LNCaP clone FGC (cell line): ENCODE measurements around the gene AIFM3.
"Not testable (repeated sequence)": the region's sequence is repeated elsewhere in the genome, so short reads cannot be mapped to it uniquely, and the experiment has no call there.

Experiments used
- DNase-seq: peaks from one replicate; pipeline ENCODE4 v3.0.0-alpha.2; 2011; ENCODE audit warnings: low read depth
- H3K4me3 ChIP-seq: 2 replicates; pipeline ENCODE4 v1.5.1; 2011; ENCODE audit warnings: mild to moderate bottlenecking, low read depth, low read length, control low read depth
- TF ChIP-seq, protein P1 (sequence below): IDR thresholded peaks from 2 replicates; pipeline ENCODE4 v1.5.1; 2012; ENCODE audit warnings: mild to moderate bottlenecking; ENCODE audit not compliant: control insufficient read depth, insufficient read depth; ENCODE audit errors: extremely low read depth

The AIFM3 gene

GRCh38 chr22:20937031-20937793 is 29.8 kb upstream of the AIFM3 start:
- DNase-seq: peak; percentile 60
- H3K4me3 ChIP-seq: no peak overlapping the region
- TF ChIP-seq, protein P1, sequence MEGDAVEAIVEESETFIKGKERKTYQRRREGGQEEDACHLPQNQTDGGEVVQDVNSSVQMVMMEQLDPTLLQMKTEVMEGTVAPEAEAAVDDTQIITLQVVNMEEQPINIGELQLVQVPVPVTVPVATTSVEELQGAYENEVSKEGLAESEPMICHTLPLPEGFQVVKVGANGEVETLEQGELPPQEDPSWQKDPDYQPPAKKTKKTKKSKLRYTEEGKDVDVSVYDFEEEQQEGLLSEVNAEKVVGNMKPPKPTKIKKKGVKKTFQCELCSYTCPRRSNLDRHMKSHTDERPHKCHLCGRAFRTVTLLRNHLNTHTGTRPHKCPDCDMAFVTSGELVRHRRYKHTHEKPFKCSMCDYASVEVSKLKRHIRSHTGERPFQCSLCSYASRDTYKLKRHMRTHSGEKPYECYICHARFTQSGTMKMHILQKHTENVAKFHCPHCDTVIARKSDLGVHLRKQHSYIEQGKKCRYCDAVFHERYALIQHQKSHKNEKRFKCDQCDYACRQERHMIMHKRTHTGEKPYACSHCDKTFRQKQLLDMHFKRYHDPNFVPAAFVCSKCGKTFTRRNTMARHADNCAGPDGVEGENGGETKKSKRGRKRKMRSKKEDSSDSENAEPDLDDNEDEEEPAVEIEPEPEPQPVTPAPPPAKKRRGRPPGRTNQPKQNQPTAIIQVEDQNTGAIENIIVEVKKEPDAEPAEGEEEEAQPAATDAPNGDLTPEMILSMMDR: no peak

GRCh38 chr22:20937794-20938671 is 29.0 kb upstream of the AIFM3 start:
- no peak overlapping the region for H3K4me3 ChIP-seq
- DNase-seq: no peak
- TF ChIP-seq, protein P1: no peak

DNA sequence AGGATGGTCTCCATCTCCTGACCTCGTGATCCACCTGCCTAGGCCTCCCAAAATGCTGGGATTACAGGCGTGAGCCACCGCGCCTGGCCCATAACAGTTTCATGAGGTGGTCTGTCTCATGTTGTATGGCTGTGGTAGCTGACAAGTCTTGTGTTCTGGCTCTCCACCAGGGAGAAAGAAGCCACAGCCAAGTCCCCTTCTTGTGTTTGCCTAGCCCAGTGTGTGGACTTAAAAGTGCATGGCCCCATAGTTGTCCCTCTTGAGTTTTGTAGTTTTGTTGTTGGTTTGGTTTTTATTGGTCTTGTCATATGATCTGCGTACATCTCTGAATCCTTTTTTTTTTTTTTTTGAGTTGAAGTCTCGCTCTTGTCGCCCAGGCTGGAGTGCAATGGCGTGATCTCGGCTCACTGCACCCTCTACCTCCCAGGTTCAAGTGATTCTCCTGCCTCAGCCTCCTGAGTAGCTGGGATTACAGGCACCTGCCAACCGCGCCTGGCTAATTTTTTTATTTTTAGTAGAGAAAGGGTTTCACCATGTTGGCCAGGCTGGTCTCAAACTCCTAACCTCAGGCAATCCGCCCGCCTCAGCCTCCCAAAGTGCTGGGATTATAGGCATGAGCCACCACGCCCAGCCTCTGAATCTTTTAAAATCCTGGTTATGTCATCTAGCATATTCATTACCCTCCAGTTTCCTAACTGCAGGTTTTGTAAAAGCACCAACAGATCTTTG is 27.4 kb upstream of the AIFM3 start:
- not testable (repeated sequence) for DNase-seq

GRCh38 chr22:20940186-20940651 is 26.8 kb upstream of the AIFM3 start:
- DNase-seq: no peak
- TF ChIP-seq, protein P1: no peak
- H3K4me3 ChIP-seq: no peak overlapping the region

More for the DNA sequence above, 27.4 kb upstream of the AIFM3 start:
- not testable (repeated sequence) for H3K4me3 ChIP-seq

DNA sequence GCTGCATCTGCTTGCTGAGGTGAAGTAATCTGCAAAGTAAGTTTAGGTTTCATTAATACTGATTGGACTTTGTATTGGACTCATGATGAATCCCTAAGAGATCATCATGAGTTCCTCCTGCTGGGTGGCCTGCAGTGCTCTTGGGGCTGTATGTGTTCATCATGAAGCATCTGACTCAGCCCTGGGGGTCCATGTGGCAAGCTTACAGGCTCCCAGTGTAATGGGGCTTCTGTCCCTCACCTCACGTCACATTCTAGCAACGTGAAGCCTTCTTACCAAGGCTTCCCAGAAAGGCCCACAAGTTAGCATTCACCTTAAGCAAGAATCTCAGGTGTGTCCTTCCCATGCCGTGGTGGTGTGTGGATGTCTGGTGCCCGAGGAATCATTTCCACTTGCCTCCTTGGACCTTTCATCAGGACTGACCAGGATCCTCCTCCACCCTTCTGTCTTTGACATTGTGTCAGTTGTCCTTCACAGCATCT is 26.1 kb upstream of the AIFM3 start:
- DNase-seq: no peak
- H3K4me3 ChIP-seq: no peak overlapping the region
- TF ChIP-seq, protein P1: no peak

- not testable (repeated sequence) for DNase-seq, H3K4me3 ChIP-seq
Measured at GRCh38 chr22:20942203-20942902, 24.7 kb upstream of the AIFM3 start.

GRCh38 chr22:20943104-20943933 is 23.7 kb upstream of the AIFM3 start:
- TF ChIP-seq, protein P1: no peak
- no peak for DNase-seq
- H3K4me3 ChIP-seq: no peak overlapping the region
